Keratinocyte (primary cell): ENCODE results near the gene P2RX1. TPM values are rescaled to one million over a fixed set of nuclear protein-coding genes. Genes with fewer than 3 reads are reported as not detected.

Experiments
- DNase-seq: peaks from one replicate; pipeline ENCODE4 v3.0.0-alpha.2; 2011; ENCODE audit warnings: low read depth, missing footprints, low spot score
- FAIRE-seq: peaks from 2 replicates; lab custom pipeline; 2011; peaks lifted over from hg19 to GRCh38; lab: Jason Lieb, UNC
- H2AFZ ChIP-seq: 2 replicates; pipeline ENCODE4 v1.6.0; 2012; ENCODE audit warnings: low read length, control low read depth, inconsistent platforms; ENCODE audit not compliant: control insufficient read depth
- H3K27ac ChIP-seq: 2 replicates; pipeline ENCODE4 v1.5.1; 2011; ENCODE audit warnings: low read length; ENCODE audit not compliant: control insufficient read depth, insufficient read depth
- H3K27me3 ChIP-seq: 3 replicates; pipeline ENCODE4 v1.6.0; 2011; ENCODE audit warnings: low read length; ENCODE audit not compliant: control insufficient read depth, insufficient read depth; ENCODE audit errors: extremely low read depth
- H3K36me3 ChIP-seq, 2 experiments: 2 replicates in 1 of 2; 3 replicates in 1 of 2; pipeline ENCODE4 v1.5.1; 2011; ENCODE audit warnings: low read length in 2 of 2, mild to moderate bottlenecking in 1 of 2; ENCODE audit not compliant: control insufficient read depth in 2 of 2, insufficient read depth in 2 of 2; ENCODE audit errors: extremely low read depth in 1 of 2
- H3K4me1 ChIP-seq: 3 replicates; pipeline ENCODE4 v1.5.1; 2011; ENCODE audit warnings: low read length; ENCODE audit not compliant: control insufficient read depth, insufficient read depth; ENCODE audit errors: extremely low read depth
- H3K4me2 ChIP-seq: 3 replicates; pipeline ENCODE4 v1.6.0; 2011; ENCODE audit warnings: low read depth, low read length; ENCODE audit not compliant: control insufficient read depth, insufficient read depth; ENCODE audit errors: extremely low read depth
- H3K4me3 ChIP-seq, 3 experiments: fragments of 200-600 bp in 1 of 3; sonication (generic) in 1 of 3; 2 replicates in 2 of 3; 3 replicates in 1 of 3; pipeline ENCODE4 v1.5.1; 2011 to 2016; ENCODE audit warnings: low read length in 3 of 3, mild to moderate bottlenecking in 3 of 3, control low read depth in 2 of 3, inconsistent platforms in 1 of 3, low read depth in 1 of 3, mixed read lengths in 1 of 3, mixed run types in 1 of 3, moderate library complexity in 1 of 3; ENCODE audit not compliant: control insufficient read depth in 2 of 3, insufficient read depth in 2 of 3; ENCODE audit errors: extremely low read depth in 1 of 3
- H3K79me2 ChIP-seq: 2 replicates; pipeline ENCODE4 v1.6.0; 2012; ENCODE audit warnings: low read length; ENCODE audit not compliant: control insufficient read depth, insufficient read depth
- H3K9ac ChIP-seq: 3 replicates; pipeline ENCODE4 v1.6.0; 2011; ENCODE audit warnings: low read length; ENCODE audit not compliant: control insufficient read depth, insufficient read depth; ENCODE audit errors: extremely low read depth
- H3K9me1 ChIP-seq: 3 replicates; pipeline ENCODE4 v1.6.0; 2011; ENCODE audit warnings: low read length; ENCODE audit not compliant: control insufficient read depth, insufficient read depth; ENCODE audit errors: extremely low read depth
- H3K9me3 ChIP-seq: 2 replicates; pipeline ENCODE4 v1.5.1; 2012; ENCODE audit warnings: low read depth, low read length; ENCODE audit not compliant: control insufficient read depth
- H4K20me1 ChIP-seq: 3 replicates; pipeline ENCODE4 v1.6.0; 2011; ENCODE audit warnings: low read length; ENCODE audit not compliant: control insufficient read depth, insufficient read depth; ENCODE audit errors: extremely low read depth
- EZH2 ChIP-seq: IDR thresholded peaks from one replicate; pipeline ENCODE4 v1.6.1; 2012; ENCODE audit warnings: inconsistent platforms, mild to moderate bottlenecking, low read length, moderate library complexity
- dilution Hi-C: fragments of 300-500 bp; cut with MboI; formaldehyde crosslinking; loops from one replicate; pipeline ENCODE4 v1.7.0; 2020; ENCODE audit warnings: low sequenced_read_pairs; ENCODE audit not compliant: extremely low pct_ligation_motif_present
- polyA plus RNA-seq, 5 experiments: library from polyadenylated mRNA; depleted of rRNA in 3 of 5; stranded (reverse) in 3 of 5; stranded (forward) in 1 of 5; unstranded in 1 of 5; fragments of >200 nt; gene quantifications; 1 replicate in 1 of 5; 2 replicates in 3 of 5; 3 replicates in 1 of 5; pipeline versions ENCODE4 v1.2.1 to v1.2.3, GENCODE V29; 2011 to 2012; ENCODE audit warnings: missing spikeins in 2 of 5, low read depth in 1 of 5, low replicate concordance in 1 of 5
- TF ChIP-seq, protein P1 (sequence below), 3 experiments: IDR thresholded peaks in 1 of 3; conservative IDR thresholded peaks in 1 of 3; optimal IDR thresholded peaks in 1 of 3; 2 replicates in 2 of 3; 3 replicates in 1 of 3; pipeline versions ENCODE3 to v1.5.1; 2011; ENCODE audit warnings: low read length in 3 of 3, mild to moderate bottlenecking in 3 of 3, moderate library complexity in 2 of 3, control low read depth in 1 of 3, inconsistent platforms in 1 of 3; ENCODE audit not compliant: insufficient read depth in 2 of 3; ENCODE audit errors: extremely low read depth in 1 of 3

P2RX1 gene
- polyA plus RNA-seq, 1 donor (not counting 4 experiments of a cell fraction or from before 2014, with no cell fraction given) = not detected

DNA sequence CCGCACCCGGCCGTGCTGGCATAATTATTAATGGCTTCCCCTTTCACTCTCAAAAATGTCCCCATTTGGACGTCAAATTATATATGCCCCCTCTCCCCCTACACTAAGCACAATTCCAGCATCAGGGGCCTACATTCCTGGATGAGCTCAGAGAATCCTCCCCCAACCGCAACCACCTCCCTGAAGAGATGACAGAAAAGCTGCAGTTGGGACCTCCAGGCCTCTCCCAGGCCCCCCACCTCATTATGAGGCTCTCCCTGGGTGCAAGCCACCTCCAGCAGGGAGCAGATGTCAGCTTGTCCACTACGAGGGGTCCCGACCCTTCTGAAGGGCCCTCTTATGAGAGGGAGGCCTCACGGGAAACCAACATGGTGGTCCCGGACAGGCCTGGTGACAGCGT, 51.7 kb downstream of the P2RX1 start:
- no peaks in the 10 kb centered on the region for H3K79me2 ChIP-seq
- no peak for TF ChIP-seq EZH2
- TF ChIP-seq, protein P1, sequence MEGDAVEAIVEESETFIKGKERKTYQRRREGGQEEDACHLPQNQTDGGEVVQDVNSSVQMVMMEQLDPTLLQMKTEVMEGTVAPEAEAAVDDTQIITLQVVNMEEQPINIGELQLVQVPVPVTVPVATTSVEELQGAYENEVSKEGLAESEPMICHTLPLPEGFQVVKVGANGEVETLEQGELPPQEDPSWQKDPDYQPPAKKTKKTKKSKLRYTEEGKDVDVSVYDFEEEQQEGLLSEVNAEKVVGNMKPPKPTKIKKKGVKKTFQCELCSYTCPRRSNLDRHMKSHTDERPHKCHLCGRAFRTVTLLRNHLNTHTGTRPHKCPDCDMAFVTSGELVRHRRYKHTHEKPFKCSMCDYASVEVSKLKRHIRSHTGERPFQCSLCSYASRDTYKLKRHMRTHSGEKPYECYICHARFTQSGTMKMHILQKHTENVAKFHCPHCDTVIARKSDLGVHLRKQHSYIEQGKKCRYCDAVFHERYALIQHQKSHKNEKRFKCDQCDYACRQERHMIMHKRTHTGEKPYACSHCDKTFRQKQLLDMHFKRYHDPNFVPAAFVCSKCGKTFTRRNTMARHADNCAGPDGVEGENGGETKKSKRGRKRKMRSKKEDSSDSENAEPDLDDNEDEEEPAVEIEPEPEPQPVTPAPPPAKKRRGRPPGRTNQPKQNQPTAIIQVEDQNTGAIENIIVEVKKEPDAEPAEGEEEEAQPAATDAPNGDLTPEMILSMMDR (optimal IDR thresholded peaks at IDR 0.05 in 1 of 3, IDR thresholded peaks at IDR 0.05 in 1 of 3, conservative IDR thresholded peaks at IDR 0.05 in 1 of 3; ENCODE audit: extremely low read depth in 1 of 3, insufficient read depth in 2 of 3, low read length in 3 of 3) = no peak
- H3K27ac ChIP-seq = no peak overlapping the region
- no peaks in the 10 kb centered on the region for H3K27me3 ChIP-seq
- H3K4me2 ChIP-seq = no peak overlapping the region
- DNase-seq = no peak
- H3K36me3 ChIP-seq = peaks cover 0 to 3% of the 10 kb centered on the region in 2 experiments
- no peak overlapping the region for H3K9ac ChIP-seq
- H3K9me3 ChIP-seq = no peaks in the 10 kb centered on the region
- H4K20me1 ChIP-seq = no peaks in the 10 kb centered on the region
- no peaks in the 10 kb centered on the region for H3K9me1 ChIP-seq
- dilution Hi-C loops = no loop called here
- no peak overlapping the region for H2AFZ ChIP-seq
- H3K4me3 ChIP-seq = no peak overlapping the region
- H3K4me1 ChIP-seq = no peaks in the 10 kb centered on the region
- no peak for FAIRE-seq

- Histone ChIP-seq H3K4me1 (no peaks in the 10 kb centered on the region), H3K4me2 (no peak overlapping the region), H3K27ac (no peak overlapping the region), H3K36me3 (peaks cover 0 to 3% of the 10 kb centered on the region in 2 experiments), H3K9ac (no peak overlapping the region), H3K27me3 (no peaks in the 10 kb centered on the region), H2AFZ (no peak overlapping the region), H3K4me3 (no peak overlapping the region), H3K9me1 (no peaks in the 10 kb centered on the region), H4K20me1 (no peaks in the 10 kb centered on the region), H3K9me3 (no peaks in the 10 kb centered on the region), H3K79me2 (no peaks in the 10 kb centered on the region)
- DNase-seq (no peak), FAIRE-seq (no peak)
- TF ChIP-seq, protein P1 (optimal IDR thresholded peaks at IDR 0.05 in 1 of 3, IDR thresholded peaks at IDR 0.05 in 1 of 3, conservative IDR thresholded peaks at IDR 0.05 in 1 of 3; ENCODE audit: extremely low read depth in 1 of 3, insufficient read depth in 2 of 3, low read length in 3 of 3) = no peak
- TF ChIP-seq EZH2 = no peak
- dilution Hi-C loops = no loop called here
Observed at GRCh38 chr17:3861761-3862681, 54.2 kb downstream of the P2RX1 start.
